K562 (cell line): ENCODE results near the gene TKTL1. TPM values are rescaled to one million over a fixed set of nuclear protein-coding genes. Genes with fewer than 3 reads are reported as not detected.
A peak's percentile ranks its signal among the peaks of the same experiment; 100 is the strongest.

ENCODE experiments used
- ATAC-seq: fragments of 200-7000 bp; cut with Tn5 transposase; 3 replicates; pipeline ENCODE4 v1.9.1; 2020; ENCODE audit warnings: moderate library complexity
- BruUV-seq: library from RNA; stranded (reverse); fragments of 400-500 nt; replicated peaks from 2 replicates; lab custom pipeline; 2021; lab: Mats Ljungman, UMichigan
- CTCF ChIA-PET: fragments of 300-600 bp; formaldehyde crosslinking; extraction: SDS; loops from one replicate; lab custom pipeline; 2021; ENCODE audit warnings: low intra/inter-chr PET ratio; lab: Yijun Ruan, JAX
- POLR2A ChIA-PET: fragments of 300-600, 350-650 bp; sonication (Branson Sonifier 250); formaldehyde crosslinking; extraction: SDS; loops from one replicate; lab custom pipeline; 2021; ENCODE audit warnings: antibody characterized with exemption, inconsistent platforms; lab: Yijun Ruan, JAX
- DNase-seq, 4 experiments: peaks; one replicate each; pipeline versions ENCODE4 v3.0.0 to v3.0.0-alpha.2; 2011 to 2018; ENCODE audit warnings: low spot score in 3 of 4, mixed read lengths in 3 of 4; ENCODE audit errors: extremely low read depth in 1 of 4
- FAIRE-seq: peaks from 2 replicates; lab custom pipeline; 2011; peaks lifted over from hg19 to GRCh38; lab: Jason Lieb, UNC
- H2AFZ ChIP-seq: 2 replicates; pipeline ENCODE4 v1.6.0; 2011; ENCODE audit warnings: low read depth, low read length, control low read depth, inconsistent platforms
- H3K27ac ChIP-seq: fragments of 200-600 bp; 3 replicates; pipeline ENCODE4 v1.8.0; 2011; ENCODE audit warnings: low read depth, mild to moderate bottlenecking, control low read depth, inconsistent platforms, low read length, moderate library complexity, mixed read lengths; ENCODE audit errors: extremely low read depth
- H3K27me3 ChIP-seq, 2 experiments: fragments of 300-600 bp in 1 of 2; 2 replicates in 1 of 2; 3 replicates in 1 of 2; pipeline versions ENCODE4 v1.6.0 to v1.8.0; 2011; ENCODE audit warnings: inconsistent platforms in 2 of 2, low read length in 2 of 2, mild to moderate bottlenecking in 1 of 2, mixed read lengths in 1 of 2, moderate library complexity in 1 of 2; ENCODE audit not compliant: control insufficient read depth in 2 of 2, insufficient read depth in 2 of 2
- H3K36me3 ChIP-seq: fragments of 300-600 bp; 3 replicates; pipeline ENCODE4 v1.8.0; 2011; ENCODE audit warnings: mild to moderate bottlenecking, low read length, inconsistent platforms; ENCODE audit not compliant: control insufficient read depth, insufficient read depth
- H3K4me1 ChIP-seq, 2 experiments: fragments of 200-600 bp in 1 of 2; replicated peaks in 1 of 2; 2 replicates in 1 of 2; 3 replicates in 1 of 2; pipeline versions ENCODE4 v1.5.1 to v1.8.0; 2011; ENCODE audit warnings: inconsistent platforms in 2 of 2, low read length in 2 of 2, mild to moderate bottlenecking in 1 of 2, mixed read lengths in 1 of 2, moderate library complexity in 1 of 2; ENCODE audit not compliant: control insufficient read depth in 2 of 2, insufficient read depth in 2 of 2
- H3K4me2 ChIP-seq: 2 replicates; pipeline ENCODE4 v1.6.1; 2011; ENCODE audit warnings: low read length, control low read depth, inconsistent platforms, mixed read lengths; ENCODE audit not compliant: insufficient read depth
- H3K4me3 ChIP-seq: fragments of 200-600 bp; sonication (generic), shearing (Covaris generic); 2 replicates; pipeline ENCODE4 v1.5.1; 2016; ENCODE audit warnings: control low read depth, inconsistent platforms
- H3K79me2 ChIP-seq: fragments of 200-600 bp; 3 replicates; pipeline ENCODE4 v1.8.0; 2011; ENCODE audit warnings: low read length, inconsistent platforms; ENCODE audit not compliant: control insufficient read depth, insufficient read depth
- H3K9ac ChIP-seq, 2 experiments: 2 replicates each; pipeline versions ENCODE4 v1.6.0 to v1.6.1; 2011; ENCODE audit warnings: low read depth in 2 of 2, low read length in 2 of 2, control low read depth in 1 of 2, inconsistent platforms in 1 of 2, mild to moderate bottlenecking in 1 of 2, mixed read lengths in 1 of 2; ENCODE audit not compliant: insufficient read depth in 1 of 2
- H3K9me1 ChIP-seq: one replicate; pipeline ENCODE4 v1.6.0; 2011; ENCODE audit warnings: inconsistent platforms, mild to moderate bottlenecking, low read length, moderate library complexity; ENCODE audit not compliant: control insufficient read depth, insufficient read depth
- H3K9me3 ChIP-seq: replicated peaks from 2 replicates; pipeline ENCODE4 v1.5.1; 2011; ENCODE audit warnings: low read depth, low read length, inconsistent platforms; ENCODE audit not compliant: control insufficient read depth, insufficient read depth
- H4K20me1 ChIP-seq: replicated peaks from 2 replicates; pipeline ENCODE4 v1.6.1; 2011; ENCODE audit warnings: low read length, inconsistent platforms, mixed read lengths; ENCODE audit not compliant: control insufficient read depth, insufficient read depth
- BRD9 ChIP-seq: fragments of 450-650 bp; IDR thresholded peaks from 2 replicates; pipeline ENCODE4 v1.6.1; 2018; ENCODE audit warnings: low read depth; ENCODE audit not compliant: partially characterized antibody
- CBFA2T2 ChIP-seq: fragments of 450-650 bp; conservative IDR thresholded peaks from 2 replicates; pipeline ENCODE4 v1.6.1; 2017; ENCODE audit warnings: mild to moderate bottlenecking
- DMBX1 ChIP-seq: fragments of 250-450 bp; sonication (Bioruptor Pico); IDR thresholded peaks from 2 replicates; pipeline ENCODE4 v1.8.0; 2022; ENCODE audit warnings: inconsistent platforms, mild to moderate bottlenecking, moderate library complexity, borderline replicate concordance
- HDAC8 ChIP-seq: fragments of 450-650 bp; IDR thresholded peaks from 2 replicates; pipeline ENCODE4 v1.6.1; 2016; ENCODE audit warnings: mild to moderate bottlenecking, missing genetic modification characterization, moderate library complexity, missing compliant biosample characterization
- NCOA6 ChIP-seq: fragments of 450-650 bp; IDR thresholded peaks from 2 replicates; pipeline ENCODE4 v1.6.1; 2017; ENCODE audit warnings: mild to moderate bottlenecking
- NR1H2 ChIP-seq: sonication (generic); formaldehyde crosslinking; IDR thresholded peaks from 2 replicates; pipeline ENCODE4 v1.4.0; 2020; ENCODE audit warnings: mild to moderate bottlenecking, missing genetic modification reagents
- PML ChIP-seq: IDR thresholded peaks from 2 replicates; pipeline ENCODE4 v1.6.1; 2012; ENCODE audit warnings: low read length, inconsistent platforms
- PRPF4 ChIP-seq: fragments of 200-400 bp; formaldehyde crosslinking; IDR thresholded peaks from one replicate; pipeline ENCODE4 v1.6.1; 2017; ENCODE audit warnings: low read length, low read depth, mild to moderate bottlenecking; ENCODE audit not compliant: insufficient read depth, poor library complexity, severe bottlenecking
- PTRF ChIP-seq: fragments of 450-650 bp; IDR thresholded peaks from 2 replicates; pipeline ENCODE4 v1.6.1; 2016; ENCODE audit warnings: mild to moderate bottlenecking, missing genetic modification characterization, missing compliant biosample characterization
- RUNX1 ChIP-seq: sonication (generic); IDR thresholded peaks from 2 replicates; pipeline ENCODE4 v1.6.1; 2016; ENCODE audit warnings: antibody characterized with exemption, low read depth
- SP1 ChIP-seq: sonication (generic); formaldehyde crosslinking; IDR thresholded peaks from 2 replicates; pipeline ENCODE4 v1.8.1; 2022; ENCODE audit warnings: mild to moderate bottlenecking, missing genetic modification reagents
- SRSF1 ChIP-seq: fragments of 200-400 bp; formaldehyde crosslinking; IDR thresholded peaks from 2 replicates; pipeline ENCODE4 v1.6.1; 2017; ENCODE audit warnings: mild to moderate bottlenecking, low read depth, low read length, moderate library complexity
- TAF7 ChIP-seq: fragments of 450-650 bp; IDR thresholded peaks from 2 replicates; pipeline ENCODE4 v1.6.1; 2016; ENCODE audit warnings: missing genetic modification characterization, missing compliant biosample characterization
- THRAP3 ChIP-seq: fragments of 450-650 bp; IDR thresholded peaks from 2 replicates; pipeline ENCODE4 v1.6.1; 2016; ENCODE audit warnings: mild to moderate bottlenecking, inconsistent platforms, borderline replicate concordance
- TRIM28 ChIP-seq: fragments of 450-650 bp; IDR thresholded peaks from 2 replicates; pipeline ENCODE4 v1.6.1; 2017
- XRCC5 ChIP-seq: fragments of 200-400 bp; formaldehyde crosslinking; IDR thresholded peaks from 2 replicates; pipeline ENCODE4 v1.6.1; 2017; ENCODE audit warnings: low read depth, mild to moderate bottlenecking, low read length
- ZNF3 ChIP-seq: fragments of 250-450 bp; sonication (Bioruptor Pico); IDR thresholded peaks from 2 replicates; pipeline ENCODE4 v1.5.0; 2021; ENCODE audit warnings: mild to moderate bottlenecking, moderate library complexity
- WGBS: fragments of 100-300 bp; shearing (Covaris generic); methylation state at CpG from one replicate; pipeline ENCODE4 v1.1.6; 2016; ENCODE audit warnings: low coverage, mixed read lengths; ENCODE audit not compliant: insufficient coverage; ENCODE audit errors: missing lambda C conversion rate; 5-methylcytosine and 5-hydroxymethylcytosine counted together
- in situ Hi-C: fragments of 300-500 bp; cut with MboI; formaldehyde crosslinking; loops from 4 replicates; pipeline ENCODE4 v1.15.0; 2018; ENCODE audit warnings: inconsistent platforms, mixed read lengths
- intact Hi-C: fragments of 100-400 bp; cut with micrococcal nuclease; formaldehyde crosslinking; loops from 2 replicates; pipeline ENCODE4 v1.14.2; 2022
- polyA plus RNA-seq, 8 experiments: library from polyadenylated mRNA; depleted of rRNA in 4 of 8; stranded (reverse) in 5 of 8; unstranded in 3 of 8; fragments of >200 nt; fragmentation: Nextera tagmentation in 2 of 8; fragmentation: Illumina TruSeq in 1 of 8; extraction: Ambion mirVana in 2 of 8; extraction: Trizol in 1 of 8; gene quantifications; 2 replicates each; pipeline versions ENCODE4 v1.2.1 to v1.2.3, GENCODE V29; 2011 to 2014; ENCODE audit warnings: inconsistent platforms in 1 of 8, missing spikeins in 1 of 8
- total RNA-seq, 7 experiments: library from RNA; depleted of rRNA in 6 of 7; stranded (reverse); fragments of >200 nt in 6 of 7; fragmentation: Illumina TruSeq in 2 of 7; extraction: Trizol in 2 of 7; gene quantifications; 2 replicates each; pipeline versions ENCODE4 v1.2.1 to v1.2.3, GENCODE V29; 2011 to 2021; ENCODE audit warnings: low replicate concordance in 1 of 7
- TF ChIP-seq, protein P1 (sequence below): fragments of 250-450 bp; sonication (Bioruptor Pico); IDR thresholded peaks from 2 replicates; pipeline ENCODE4 v1.8.0; 2022; ENCODE audit warnings: inconsistent platforms
- TF ChIP-seq, protein P2 (sequence below): fragments of 450-650 bp; conservative IDR thresholded peaks from 2 replicates; pipeline ENCODE4 v1.6.1; 2016; ENCODE audit warnings: missing genetic modification characterization, low read depth, mild to moderate bottlenecking, control low read depth, missing compliant biosample characterization

Gene TKTL1
- total and polyA plus RNA-seq, 9 of the 15 experiments (the other 6 are each of a cell fraction or from before 2014, with no cell fraction given), result 0.18 to 0.71 (median 0.38) TPM

DNA sequence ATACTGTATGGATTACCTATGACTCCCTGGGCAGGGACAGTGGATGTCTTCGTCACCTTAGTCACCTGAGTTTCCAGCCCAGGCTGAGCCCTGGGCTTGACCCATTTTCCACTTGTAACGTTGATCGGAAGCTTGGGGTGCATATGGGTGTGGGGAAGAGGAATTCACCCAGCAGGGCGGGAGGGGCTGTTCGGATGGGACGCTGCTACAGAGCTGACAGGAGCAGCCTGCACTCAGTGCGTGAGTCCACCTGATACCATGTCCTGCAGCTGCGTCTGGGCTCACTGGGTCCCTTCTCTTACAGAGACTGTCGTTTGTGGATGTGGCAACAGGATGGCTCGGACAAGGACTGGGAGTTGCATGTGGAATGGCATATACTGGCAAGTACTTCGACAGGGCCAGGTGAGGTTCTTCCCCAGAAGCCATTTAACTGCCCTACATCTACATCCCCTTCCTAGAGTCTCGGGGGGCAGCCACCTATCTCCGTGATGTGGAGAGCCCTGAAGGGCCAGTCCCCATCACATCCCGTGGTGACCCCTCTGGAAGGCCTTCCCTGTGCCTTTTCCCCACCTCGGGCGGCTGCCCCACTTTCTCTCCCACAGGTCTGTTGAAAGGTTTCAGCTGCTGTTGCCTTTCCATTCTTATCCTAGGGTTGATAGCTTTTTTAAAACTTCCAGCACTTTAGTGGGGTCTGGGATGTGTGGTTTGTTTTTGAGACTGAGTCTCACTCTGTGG lies 13.6 kb downstream of the TKTL1 start:
- no TSS peak for BruUV-seq
- Histone ChIP-seq H3K4me3 (no peak overlapping the region), H2AFZ (peak overlapping the region; percentile 51; the same call in 1 of the 2 replicates), H3K4me2 (no peak overlapping the region), H3K27me3 (no peaks in the 10 kb centered on the region), H3K79me2 (no peaks in the 10 kb centered on the region), H3K36me3 (no peaks in the 10 kb centered on the region), H3K4me1 (peaks cover 2 to 3% of the 10 kb centered on the region in 2 experiments; a peak in 3 of 5 replicates), H3K9me1 (no peaks in the 10 kb centered on the region), H3K27ac (no peak overlapping the region), H4K20me1 (no peaks in the 10 kb centered on the region), H3K9ac (0 out of 4 replicates have a peak overlapping the region, but pooled peaks of 1 of the 2 experiments have one; percentile 32), H3K9me3 (no peaks in the 10 kb centered on the region)
- ATAC-seq, result no peak
- ChIA-PET POLR2A (interaction anchor here (1.2 to 1.5 kb wide), 2 partner anchors 11 to 89 kb away, joined by 3 to 5 read pairs; no protein-coding TSS in a partner anchor), CTCF (no interaction called here)
- intact Hi-C loops (no loop called here), in situ Hi-C loops (loop anchor here (25.0 kb wide), 1 partner anchor 97 kb away; the partner anchor contains the start of gene OPN1MW2)
- no peak for FAIRE-seq
- no peak for DNase-seq
- TF ChIP-seq PTRF (tag) (no peak), THRAP3 (no peak), RUNX1 (no peak), SP1 (CRISPR knock-in tag) (no peak), XRCC5 (no peak), PML (no peak), ZNF3 (CRISPR knock-in tag) (no peak), DMBX1 (CRISPR knock-in tag) (no peak), SRSF1 (no peak), HDAC8 (tag) (no peak), NCOA6 (no peak), NR1H2 (CRISPR knock-in tag) (no peak), CBFA2T2 (no peak), BRD9 (no peak), PRPF4 (no peak), TRIM28 (no peak), TAF7 (no peak)
- TF ChIP-seq, protein P1, sequence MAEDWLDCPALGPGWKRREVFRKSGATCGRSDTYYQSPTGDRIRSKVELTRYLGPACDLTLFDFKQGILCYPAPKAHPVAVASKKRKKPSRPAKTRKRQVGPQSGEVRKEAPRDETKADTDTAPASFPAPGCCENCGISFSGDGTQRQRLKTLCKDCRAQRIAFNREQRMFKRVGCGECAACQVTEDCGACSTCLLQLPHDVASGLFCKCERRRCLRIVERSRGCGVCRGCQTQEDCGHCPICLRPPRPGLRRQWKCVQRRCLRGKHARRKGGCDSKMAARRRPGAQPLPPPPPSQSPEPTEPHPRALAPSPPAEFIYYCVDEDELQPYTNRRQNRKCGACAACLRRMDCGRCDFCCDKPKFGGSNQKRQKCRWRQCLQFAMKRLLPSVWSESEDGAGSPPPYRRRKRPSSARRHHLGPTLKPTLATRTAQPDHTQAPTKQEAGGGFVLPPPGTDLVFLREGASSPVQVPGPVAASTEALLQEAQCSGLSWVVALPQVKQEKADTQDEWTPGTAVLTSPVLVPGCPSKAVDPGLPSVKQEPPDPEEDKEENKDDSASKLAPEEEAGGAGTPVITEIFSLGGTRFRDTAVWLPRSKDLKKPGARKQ (CRISPR knock-in tag), result no peak
- TF ChIP-seq, protein P2, sequence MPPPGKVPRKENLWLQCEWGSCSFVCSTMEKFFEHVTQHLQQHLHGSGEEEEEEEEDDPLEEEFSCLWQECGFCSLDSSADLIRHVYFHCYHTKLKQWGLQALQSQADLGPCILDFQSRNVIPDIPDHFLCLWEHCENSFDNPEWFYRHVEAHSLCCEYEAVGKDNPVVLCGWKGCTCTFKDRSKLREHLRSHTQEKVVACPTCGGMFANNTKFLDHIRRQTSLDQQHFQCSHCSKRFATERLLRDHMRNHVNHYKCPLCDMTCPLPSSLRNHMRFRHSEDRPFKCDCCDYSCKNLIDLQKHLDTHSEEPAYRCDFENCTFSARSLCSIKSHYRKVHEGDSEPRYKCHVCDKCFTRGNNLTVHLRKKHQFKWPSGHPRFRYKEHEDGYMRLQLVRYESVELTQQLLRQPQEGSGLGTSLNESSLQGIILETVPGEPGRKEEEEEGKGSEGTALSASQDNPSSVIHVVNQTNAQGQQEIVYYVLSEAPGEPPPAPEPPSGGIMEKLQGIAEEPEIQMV (tag), result no peak
- WGBS, result 43% methylated on average over 11 of the region's 16 CpGs
